Gastrocnemius medialis (tissue), 4 donors: Measurements from ENCODE around the gene FBXO24. TPM values are rescaled to one million over a fixed set of nuclear protein-coding genes. Genes with fewer than 3 reads are reported as not detected.
A peak's percentile ranks its signal among the peaks of the same experiment; 100 is the strongest.
"Not testable (repeated sequence)": the region's sequence is repeated elsewhere in the genome, so short reads cannot be mapped to it uniquely, and the experiment has no call there.

Experiments used
- ATAC-seq, 2 donors: fragments of 150-250 bp; one replicate each; pipeline ENCODE4 v1.9.1; 2016
- DNase-seq, 2 donors: peaks; one replicate each; pipeline ENCODE4 v3.0.0-alpha.2; 2019
- H3K27ac ChIP-seq, 4 donors: fragments of 200-600 bp; sonication (generic); 1 replicate in 1 of 4; 2 replicates in 3 of 4; pipeline ENCODE4 v1.5.1; 2016 to 2018; ENCODE audit warnings: mild to moderate bottlenecking in 2 of 4, moderate library complexity in 1 of 4
- H3K27me3 ChIP-seq, 3 donors: fragments of 200-600 bp; sonication (generic) in 2 of 3; 1 replicate in 1 of 3; 2 replicates in 2 of 3; pipeline versions ENCODE4 v1.5.1 to v1.6.0; 2016 to 2019; ENCODE audit warnings: mild to moderate bottlenecking in 1 of 3, moderate library complexity in 1 of 3
- H3K36me3 ChIP-seq, 2 donors: fragments of 200-600 bp; sonication (generic) in 1 of 2; one replicate each; pipeline ENCODE4 v1.5.1; 2017 to 2018
- H3K4me1 ChIP-seq, 2 donors: fragments of 200-600 bp; sonication (generic) in 1 of 2; one replicate each; pipeline ENCODE4 v1.5.1; 2016 to 2017; ENCODE audit warnings: mild to moderate bottlenecking in 2 of 2
- H3K4me3 ChIP-seq, 4 donors: fragments of 200-600 bp; sonication (generic) in 3 of 4; 1 replicate in 1 of 4; 2 replicates in 3 of 4; pipeline ENCODE4 v1.5.1; 2016 to 2019; ENCODE audit warnings: mild to moderate bottlenecking in 2 of 4
- H3K9me3 ChIP-seq, 3 donors: fragments of 200-600 bp; sonication (generic) in 2 of 3; 1 replicate in 1 of 3; 2 replicates in 2 of 3; pipeline ENCODE4 v1.5.1; 2016 to 2019
- POLR2A ChIP-seq, 2 donors: fragments of 450-650 bp; IDR thresholded peaks; one replicate each; pipeline ENCODE4 v1.6.1; 2017; ENCODE audit warnings: antibody characterized with exemption in 2 of 2, mild to moderate bottlenecking in 2 of 2, moderate library complexity in 2 of 2
- in situ Hi-C, 4 donors: fragments of 200-750 bp; cut with MboI; loops; one replicate each; pipeline versions ENCODE4 v1.15.0 to v1.8.0; 2017; ENCODE audit warnings: low sequenced_read_pairs in 4 of 4
- intact Hi-C: fragments of 100-400 bp; cut with DNase I; formaldehyde crosslinking; loops from one replicate; pipeline ENCODE4 v1.15.1; 2023; ENCODE audit warnings: low total_unique reads
- total RNA-seq, 4 donors: library from RNA; depleted of rRNA; stranded (reverse); fragments of >200 nt; gene quantifications; one replicate each; pipeline versions ENCODE4 v1.1.0 to v1.2.3, GENCODE V29; 2016
- TF ChIP-seq, protein P1 (sequence below), 5 experiments: fragments of 450-650 bp in 3 of 5; fragments of 200-600 bp in 2 of 5; sonication (generic) in 2 of 5; IDR thresholded peaks in 4 of 5; conservative IDR thresholded peaks in 1 of 5; 1 replicate in 4 of 5; 2 replicates in 1 of 5; pipeline ENCODE4 v1.5.1; 2016 to 2019; ENCODE audit warnings: antibody characterized with exemption in 5 of 5, mild to moderate bottlenecking in 3 of 5, moderate library complexity in 3 of 5

FBXO24 gene
- total RNA-seq, 4 donors from 2014 or later: not detected

DNA sequence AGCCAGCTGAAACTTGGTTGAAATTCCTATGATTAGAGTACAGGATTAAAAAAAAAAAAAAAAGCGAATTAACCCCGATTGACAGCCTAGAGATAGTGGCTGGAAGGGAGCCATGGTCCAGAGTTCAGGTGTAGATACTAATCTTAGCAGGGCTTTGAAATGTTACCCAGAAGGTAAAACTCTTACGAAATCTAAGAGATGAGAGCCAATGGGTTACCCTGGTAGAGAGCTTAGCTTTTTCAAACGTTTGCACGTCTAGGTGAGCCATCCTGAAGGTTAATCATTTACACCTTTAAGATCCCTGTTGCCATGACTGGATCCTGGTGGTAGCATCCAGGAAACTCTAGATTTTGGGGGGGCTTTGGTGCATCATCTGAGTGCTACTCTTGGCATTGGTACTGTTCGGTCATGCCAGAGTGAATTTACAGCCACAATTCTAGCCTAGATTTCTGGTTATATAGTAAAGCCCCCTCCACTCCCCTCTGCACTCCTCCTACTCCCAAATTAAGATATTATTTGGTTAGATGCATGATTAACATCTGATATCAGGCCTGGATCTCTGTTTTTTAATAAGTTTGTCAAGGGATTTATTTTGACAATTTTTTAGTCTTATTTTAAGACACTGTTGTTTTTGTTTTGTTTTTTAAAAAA, 45.9 kb upstream of the FBXO24 start:
- H3K27me3 ChIP-seq: no peaks in the 10 kb centered on the region
- DNase-seq (no peak), ATAC-seq (no peak)
- intact Hi-C loops (no loop called here), in situ Hi-C loops (loop anchor here in 1 of 4 donors (5.0 kb wide), 1 partner anchor 63 kb away; the partner anchor contains the start of gene TSC22D4)
- TF ChIP-seq, protein P1, sequence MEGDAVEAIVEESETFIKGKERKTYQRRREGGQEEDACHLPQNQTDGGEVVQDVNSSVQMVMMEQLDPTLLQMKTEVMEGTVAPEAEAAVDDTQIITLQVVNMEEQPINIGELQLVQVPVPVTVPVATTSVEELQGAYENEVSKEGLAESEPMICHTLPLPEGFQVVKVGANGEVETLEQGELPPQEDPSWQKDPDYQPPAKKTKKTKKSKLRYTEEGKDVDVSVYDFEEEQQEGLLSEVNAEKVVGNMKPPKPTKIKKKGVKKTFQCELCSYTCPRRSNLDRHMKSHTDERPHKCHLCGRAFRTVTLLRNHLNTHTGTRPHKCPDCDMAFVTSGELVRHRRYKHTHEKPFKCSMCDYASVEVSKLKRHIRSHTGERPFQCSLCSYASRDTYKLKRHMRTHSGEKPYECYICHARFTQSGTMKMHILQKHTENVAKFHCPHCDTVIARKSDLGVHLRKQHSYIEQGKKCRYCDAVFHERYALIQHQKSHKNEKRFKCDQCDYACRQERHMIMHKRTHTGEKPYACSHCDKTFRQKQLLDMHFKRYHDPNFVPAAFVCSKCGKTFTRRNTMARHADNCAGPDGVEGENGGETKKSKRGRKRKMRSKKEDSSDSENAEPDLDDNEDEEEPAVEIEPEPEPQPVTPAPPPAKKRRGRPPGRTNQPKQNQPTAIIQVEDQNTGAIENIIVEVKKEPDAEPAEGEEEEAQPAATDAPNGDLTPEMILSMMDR (IDR thresholded peaks at IDR 0.05 in 4 of 5, conservative IDR thresholded peaks at IDR 0.05 in 1 of 5): no peak
- no peak for TF ChIP-seq POLR2A (IDR thresholded peaks at IDR 0.05)
- no peaks in the 10 kb centered on the region for H3K9me3 ChIP-seq
- peak overlapping the region; percentile 74 to 97 (median 82) for H3K4me3 ChIP-seq
- peaks cover 18 to 31% of the 10 kb centered on the region in 2 donors for H3K4me1 ChIP-seq
- H3K36me3 ChIP-seq: no peaks in the 10 kb centered on the region
- H3K27ac ChIP-seq: no peak overlapping the region

DNA sequence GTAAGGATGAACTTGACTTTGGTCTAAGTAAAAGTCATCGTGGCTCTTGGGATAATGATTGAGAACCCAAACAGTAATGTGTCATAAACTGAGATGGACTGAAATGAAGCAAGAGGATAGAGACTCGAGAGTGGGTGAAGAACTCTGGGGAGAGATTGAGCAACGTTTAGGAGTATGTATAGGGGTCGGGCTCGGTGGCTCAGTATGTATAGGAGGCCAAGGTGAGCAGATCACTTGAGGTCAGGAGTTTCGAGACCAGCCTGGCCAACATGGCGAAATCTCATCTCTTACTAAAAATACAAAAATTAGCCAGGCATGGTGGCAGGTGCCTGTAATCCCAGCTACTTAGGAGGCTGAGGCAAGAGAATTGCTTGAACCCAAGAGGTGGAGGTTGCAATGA, 44.8 kb upstream of the FBXO24 start:
- H3K27ac ChIP-seq, H3K4me3 ChIP-seq, intact Hi-C loops, DNase-seq, H3K36me3 ChIP-seq, H3K9me3 ChIP-seq, ATAC-seq, H3K27me3 ChIP-seq: not testable (repeated sequence)
- in situ Hi-C loops: loop anchor here in 1 of 4 donors (5.0 kb wide), 1 partner anchor 64 kb away; the partner anchor contains the start of gene TSC22D4
- H3K4me1 ChIP-seq: peaks cover 29 to 39% of the 10 kb centered on the region in 2 donors

DNA sequence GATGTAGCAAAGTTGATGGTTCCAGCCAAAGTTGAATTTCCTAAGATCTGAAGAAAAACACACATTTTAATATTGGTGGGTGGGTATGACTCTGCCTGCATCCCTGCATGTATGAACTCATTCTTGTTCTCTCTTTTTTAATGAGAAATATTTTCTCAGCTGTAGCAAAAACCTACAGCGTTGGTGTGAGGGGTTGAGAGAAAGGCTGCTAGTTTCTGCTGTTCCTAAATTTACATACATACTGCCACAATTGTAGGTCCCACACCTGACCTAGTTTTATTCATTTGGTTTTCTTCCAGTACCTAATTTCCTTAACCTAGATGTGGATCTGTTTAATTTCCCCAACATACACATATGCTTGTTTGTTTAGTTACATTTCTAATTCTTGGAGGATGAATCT, 42.5 kb upstream of the FBXO24 start:
- H3K36me3 ChIP-seq: no peaks in the 10 kb centered on the region
- no peak overlapping the region for H3K4me3 ChIP-seq
- H3K4me1 ChIP-seq: peaks cover 36 to 50% of the 10 kb centered on the region in 2 donors
- peak overlapping the region in 3 of 4 donors; percentile 74 to 84 (median 79) for H3K27ac ChIP-seq
- TF ChIP-seq, protein P1 (IDR thresholded peaks at IDR 0.05 in 4 of 5, conservative IDR thresholded peaks at IDR 0.05 in 1 of 5): no peak
- no peak for TF ChIP-seq POLR2A (IDR thresholded peaks at IDR 0.05)
- H3K9me3 ChIP-seq: no peaks in the 10 kb centered on the region
- ATAC-seq (no peak), DNase-seq (no peak)
- in situ Hi-C loops (loop anchor here in 1 of 4 donors (5.0 kb wide), 1 partner anchor 66 kb away; the partner anchor contains the start of gene TSC22D4), intact Hi-C loops (no loop called here)
- H3K27me3 ChIP-seq: no peaks in the 10 kb centered on the region

DNA sequence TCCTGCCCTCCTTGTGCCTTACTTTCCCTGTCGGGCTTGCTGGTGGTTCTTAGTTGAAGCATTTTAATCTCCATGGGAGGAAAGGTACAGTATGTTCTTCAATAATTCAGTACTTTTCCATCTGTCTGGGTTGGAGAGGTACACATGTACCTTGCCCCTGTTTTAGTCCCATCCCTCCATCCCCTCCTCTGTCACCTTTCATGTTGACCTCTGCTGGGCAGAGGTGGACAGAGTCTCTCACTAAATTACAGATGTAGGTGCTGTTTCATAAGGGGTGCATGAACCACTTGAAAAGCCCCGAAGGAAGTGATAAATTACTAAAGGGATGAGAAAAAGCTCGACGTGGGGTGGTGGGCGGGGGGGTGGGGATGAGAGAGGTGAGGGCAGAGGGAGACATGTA, 41.7 kb upstream of the FBXO24 start:
- DNase-seq: no peak
- peak overlapping the region; percentile 73 to 84 (median 76) for H3K27ac ChIP-seq
- intact Hi-C loops: no loop called here
- peaks cover 34 to 50% of the 10 kb centered on the region in 2 donors for H3K4me1 ChIP-seq
- peaks cover 0 to 4% of the 10 kb centered on the region in 2 donors for H3K36me3 ChIP-seq
- H3K4me3 ChIP-seq: no peak overlapping the region
- no peaks in the 10 kb centered on the region for H3K9me3 ChIP-seq
- H3K27me3 ChIP-seq: no peaks in the 10 kb centered on the region
- TF ChIP-seq, protein P1 (IDR thresholded peaks at IDR 0.05 in 4 of 5, conservative IDR thresholded peaks at IDR 0.05 in 1 of 5): no peak
- no peak for TF ChIP-seq POLR2A (IDR thresholded peaks at IDR 0.05)
- ATAC-seq: no peak
- in situ Hi-C loops: loop anchor here in 1 of 4 donors (5.0 kb wide), 1 partner anchor 67 kb away; the partner anchor contains the start of gene TSC22D4

DNA sequence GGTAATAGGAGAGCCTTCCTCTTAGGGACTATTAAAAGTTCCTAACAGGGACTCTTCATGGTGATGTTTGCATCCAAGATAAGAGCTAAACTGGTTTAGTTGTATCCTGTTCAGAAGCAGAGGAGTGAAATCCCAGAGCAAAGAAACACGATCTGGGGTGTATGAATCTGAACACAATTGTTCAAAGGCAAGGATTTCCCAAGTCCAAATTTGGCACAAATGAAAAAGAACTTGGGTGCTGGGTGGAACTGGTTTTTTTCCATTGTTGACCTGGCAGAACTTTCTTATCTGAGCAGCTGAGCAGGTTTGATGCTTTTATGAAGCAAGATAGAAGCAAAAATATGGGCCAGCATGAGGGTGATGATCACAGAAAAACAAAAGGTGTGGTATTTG, 41.2 kb upstream of the FBXO24 start:
- intact Hi-C loops (no loop called here), in situ Hi-C loops (loop anchor here in 1 of 4 donors (5.0 kb wide), 1 partner anchor 68 kb away; the partner anchor contains the start of gene TSC22D4)
- H3K27ac ChIP-seq: peak overlapping the region; percentile 73 to 84 (median 76)
- ATAC-seq (peak; percentile 48 to 61), DNase-seq (no peak)
- peaks cover 28 to 46% of the 10 kb centered on the region in 2 donors for H3K4me1 ChIP-seq
- H3K36me3 ChIP-seq: peaks cover 0 to 9% of the 10 kb centered on the region in 2 donors
- peak in 1 of 2 donors; percentile 18 for TF ChIP-seq POLR2A (IDR thresholded peaks at IDR 0.05)
- TF ChIP-seq, protein P1 (IDR thresholded peaks at IDR 0.05 in 4 of 5, conservative IDR thresholded peaks at IDR 0.05 in 1 of 5): no peak
- no peak overlapping the region for H3K4me3 ChIP-seq
- no peaks in the 10 kb centered on the region for H3K27me3 ChIP-seq
- no peaks in the 10 kb centered on the region for H3K9me3 ChIP-seq
